Measurements from ENCODE around the gene HDAC4. TPM values are rescaled to one million over a fixed set of nuclear protein-coding genes. Genes with fewer than 3 reads are reported as not detected.

Gene HDAC4
- total and polyA plus RNA-seq, 8 donors: 1.7 to 98.8 (median 24.5) TPM

DNA sequence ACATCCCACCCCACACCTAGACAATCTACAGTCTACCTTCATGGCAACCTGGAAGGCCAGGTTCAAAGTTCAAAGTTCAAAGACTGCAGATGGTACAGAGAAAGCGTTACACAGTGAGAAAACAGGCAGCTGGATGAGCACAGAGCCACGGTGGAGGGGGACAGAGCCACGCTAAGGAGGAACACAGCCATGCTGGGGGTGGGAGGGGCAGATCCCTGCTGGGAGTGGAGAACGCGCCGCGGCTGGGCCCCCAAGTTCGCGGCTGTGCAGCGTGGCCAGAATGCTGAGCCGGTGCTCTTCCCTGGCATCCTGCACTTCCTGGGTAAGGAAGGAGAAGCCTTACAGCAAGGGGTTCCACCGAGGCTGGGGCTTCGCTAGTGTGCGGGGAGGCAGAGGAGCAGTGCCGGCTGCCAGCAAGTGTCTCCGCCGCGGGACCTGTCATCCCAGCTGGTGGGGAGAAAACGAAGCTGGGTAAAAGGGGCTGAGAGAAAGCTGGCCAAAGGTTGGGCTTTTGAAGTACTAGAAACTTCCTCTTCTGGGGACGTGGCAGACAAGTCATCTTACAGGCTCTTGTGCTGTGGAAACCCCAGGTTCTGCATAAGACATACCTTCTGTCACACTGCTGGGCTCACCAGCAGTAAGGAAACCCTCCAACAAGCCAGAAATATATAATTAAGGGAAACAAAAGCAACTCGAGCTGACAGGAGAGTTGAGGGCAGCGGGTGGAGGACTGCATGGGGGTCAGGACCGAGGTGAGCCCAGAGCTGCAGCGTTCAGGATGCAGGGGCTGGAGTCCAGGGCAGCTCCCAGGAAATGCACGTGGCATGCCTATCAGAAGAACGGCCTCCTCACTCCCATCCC lies 115.5 kb downstream of the HDAC4 start:
- peak in 1 of 2 donors; percentile 58 for DNase-seq
- intact Hi-C loops (cut with DNase I; ENCODE audit: low total_unique reads): no loop called here

DNA sequence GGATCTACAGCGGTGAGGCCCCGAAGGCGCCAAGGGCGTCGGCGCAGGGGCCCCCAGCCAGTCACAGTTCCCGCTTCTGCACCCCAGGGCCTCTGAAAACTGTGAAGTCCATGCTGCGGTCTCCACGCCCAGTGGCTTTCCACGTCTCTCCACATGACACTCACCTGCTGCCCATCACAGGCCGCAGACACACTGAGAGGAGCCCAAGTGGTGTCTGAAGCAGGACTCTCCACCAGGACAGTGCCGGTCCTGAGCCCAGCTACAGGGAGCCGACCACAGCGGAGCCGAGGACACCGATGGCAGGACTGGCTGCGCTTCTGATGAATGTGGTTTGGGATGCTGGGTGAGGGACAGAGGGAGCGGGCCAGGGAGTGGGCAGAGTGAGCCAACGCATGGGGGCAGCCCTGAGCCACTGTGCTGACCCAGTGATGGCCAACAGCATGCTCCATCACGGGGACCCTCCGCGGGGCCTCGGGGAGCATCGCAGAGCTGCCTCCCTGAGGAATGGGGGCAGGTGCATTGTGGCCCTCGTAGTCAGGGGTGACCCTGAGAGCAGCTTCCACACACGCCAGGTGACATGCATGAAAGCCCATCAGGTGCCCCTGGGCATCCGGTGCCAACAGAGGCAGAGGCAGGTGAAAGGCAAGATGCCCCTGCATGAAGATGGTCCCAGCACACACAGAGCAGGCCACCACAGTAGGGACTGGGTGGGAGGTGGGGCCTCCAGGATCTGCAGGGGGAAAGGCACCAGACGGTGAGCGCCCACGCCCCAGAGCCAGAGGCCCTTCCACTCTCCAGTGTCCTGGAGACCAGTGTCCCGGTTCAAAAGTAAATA lies 116.6 kb downstream of the HDAC4 start:
- peaks cover 10 to 79% (median 54%) of the 10 kb centered on the region in 4 donors for H3K4me1 ChIP-seq
- H3K27ac ChIP-seq: peak overlapping the region in 1 of 5 donors; percentile 11

More for the DNA sequence above, 115.5 kb downstream of the HDAC4 start:
- 41 to 58% (median 54%) methylated on average over 26 of the region's 26 CpGs for WGBS, 5 donors
- no peaks in the 10 kb centered on the region for H3K27me3 ChIP-seq
- H3K4me1 ChIP-seq: peaks cover 7 to 79% (median 52%) of the 10 kb centered on the region in 4 donors
- H3K36me3 ChIP-seq: peaks cover 0 to 3% (median 0%) of the 10 kb centered on the region in 4 donors
- peak overlapping the region in 3 of 4 donors; percentile 10 to 29 (median 26) for H3K4me3 ChIP-seq
- no peaks in the 10 kb centered on the region for H3K9me3 ChIP-seq
- peak overlapping the region in 3 of 5 donors; percentile 42 to 75 (median 64) for H3K27ac ChIP-seq
- no peak for TF ChIP-seq POLR2AphosphoS5 (IDR thresholded peaks at IDR 0.05)
- no peak for TF ChIP-seq POLR2A (IDR thresholded peaks at IDR 0.05)
- TF ChIP-seq, protein P1, sequence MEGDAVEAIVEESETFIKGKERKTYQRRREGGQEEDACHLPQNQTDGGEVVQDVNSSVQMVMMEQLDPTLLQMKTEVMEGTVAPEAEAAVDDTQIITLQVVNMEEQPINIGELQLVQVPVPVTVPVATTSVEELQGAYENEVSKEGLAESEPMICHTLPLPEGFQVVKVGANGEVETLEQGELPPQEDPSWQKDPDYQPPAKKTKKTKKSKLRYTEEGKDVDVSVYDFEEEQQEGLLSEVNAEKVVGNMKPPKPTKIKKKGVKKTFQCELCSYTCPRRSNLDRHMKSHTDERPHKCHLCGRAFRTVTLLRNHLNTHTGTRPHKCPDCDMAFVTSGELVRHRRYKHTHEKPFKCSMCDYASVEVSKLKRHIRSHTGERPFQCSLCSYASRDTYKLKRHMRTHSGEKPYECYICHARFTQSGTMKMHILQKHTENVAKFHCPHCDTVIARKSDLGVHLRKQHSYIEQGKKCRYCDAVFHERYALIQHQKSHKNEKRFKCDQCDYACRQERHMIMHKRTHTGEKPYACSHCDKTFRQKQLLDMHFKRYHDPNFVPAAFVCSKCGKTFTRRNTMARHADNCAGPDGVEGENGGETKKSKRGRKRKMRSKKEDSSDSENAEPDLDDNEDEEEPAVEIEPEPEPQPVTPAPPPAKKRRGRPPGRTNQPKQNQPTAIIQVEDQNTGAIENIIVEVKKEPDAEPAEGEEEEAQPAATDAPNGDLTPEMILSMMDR (IDR thresholded peaks at IDR 0.05): no peak
- no peak for TF ChIP-seq EP300 (IDR thresholded peaks at IDR 0.05)

DNA sequence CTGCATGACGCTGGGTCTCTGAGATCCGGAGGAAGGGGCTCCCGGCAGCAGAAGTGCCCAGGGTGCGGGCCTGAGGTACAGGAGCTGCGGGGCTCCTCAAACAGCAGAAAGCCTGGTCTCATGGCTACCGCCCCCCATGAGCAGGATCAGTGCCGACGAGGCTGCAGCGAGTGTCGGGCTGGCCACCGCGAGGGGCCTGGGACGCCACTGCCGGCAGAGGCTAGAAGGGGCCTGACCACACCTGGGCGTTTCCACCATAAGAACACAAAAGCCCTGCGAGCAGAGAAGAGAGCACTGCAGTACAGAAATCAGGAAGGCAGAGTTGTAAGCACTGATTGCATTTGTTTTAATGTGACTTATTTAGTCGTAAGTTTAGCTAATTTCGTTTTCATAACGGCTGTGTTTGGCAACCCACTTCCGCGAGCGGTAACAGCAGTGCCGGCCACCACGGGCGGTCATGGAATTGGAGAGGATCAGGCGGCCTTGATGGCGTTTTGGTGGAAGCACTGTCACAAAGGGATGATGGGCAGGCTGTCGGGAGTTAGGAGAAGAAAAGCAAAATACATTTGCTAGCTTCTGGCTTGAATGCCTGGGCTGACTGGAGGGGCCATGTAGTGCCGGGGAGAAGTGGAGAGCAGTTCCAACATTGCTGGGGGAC lies 117.4 kb downstream of the HDAC4 start:
- intact Hi-C loops (cut with DNase I; ENCODE audit: low total_unique reads): no loop called here
- H3K4me1 ChIP-seq: peaks cover 13 to 79% (median 53%) of the 10 kb centered on the region in 4 donors
- H3K27me3 ChIP-seq: no peaks in the 10 kb centered on the region
- no peak overlapping the region for H3K4me3 ChIP-seq
- no peak for DNase-seq
- H3K9me3 ChIP-seq: no peaks in the 10 kb centered on the region
- TF ChIP-seq POLR2AphosphoS5 (IDR thresholded peaks at IDR 0.05) (no peak), POLR2A (IDR thresholded peaks at IDR 0.05) (no peak), EP300 (IDR thresholded peaks at IDR 0.05) (no peak)
- TF ChIP-seq, protein P1 (IDR thresholded peaks at IDR 0.05): no peak
- H3K27ac ChIP-seq: no peak overlapping the region
- H3K36me3 ChIP-seq: peaks cover 0 to 3% (median 0%) of the 10 kb centered on the region in 4 donors
- 93 to 96% (median 95%) methylated on average over 29 of the region's 29 CpGs for WGBS, 5 donors

More for the DNA sequence above, 116.6 kb downstream of the HDAC4 start:
- Histone ChIP-seq H3K36me3 (peaks cover 0 to 3% (median 0%) of the 10 kb centered on the region in 4 donors), H3K9me3 (no peaks in the 10 kb centered on the region), H3K4me3 (no peak overlapping the region), H3K27me3 (no peaks in the 10 kb centered on the region)
- no peak for DNase-seq
- 80 to 93% (median 92%) methylated on average over 11 to 31 of the region's 31 CpGs for WGBS, 5 donors
- intact Hi-C loops (cut with DNase I; ENCODE audit: low total_unique reads): no loop called here
- TF ChIP-seq POLR2AphosphoS5 (IDR thresholded peaks at IDR 0.05) (no peak), POLR2A (IDR thresholded peaks at IDR 0.05) (no peak), EP300 (IDR thresholded peaks at IDR 0.05) (no peak)
- TF ChIP-seq, protein P1 (IDR thresholded peaks at IDR 0.05): no peak

Measured in stomach (tissue), 9 donors.